ENCODE data around the gene MATCAP1. TPM values are rescaled to one million over a fixed set of nuclear protein-coding genes. Genes with fewer than 3 reads are reported as not detected.

The MATCAP1 gene
- total and polyA plus RNA-seq, 2 of the 13 experiments (the other 11 are each of a cell fraction or from before 2014, with no cell fraction given), result 11.2 to 24.5 TPM

DNA sequence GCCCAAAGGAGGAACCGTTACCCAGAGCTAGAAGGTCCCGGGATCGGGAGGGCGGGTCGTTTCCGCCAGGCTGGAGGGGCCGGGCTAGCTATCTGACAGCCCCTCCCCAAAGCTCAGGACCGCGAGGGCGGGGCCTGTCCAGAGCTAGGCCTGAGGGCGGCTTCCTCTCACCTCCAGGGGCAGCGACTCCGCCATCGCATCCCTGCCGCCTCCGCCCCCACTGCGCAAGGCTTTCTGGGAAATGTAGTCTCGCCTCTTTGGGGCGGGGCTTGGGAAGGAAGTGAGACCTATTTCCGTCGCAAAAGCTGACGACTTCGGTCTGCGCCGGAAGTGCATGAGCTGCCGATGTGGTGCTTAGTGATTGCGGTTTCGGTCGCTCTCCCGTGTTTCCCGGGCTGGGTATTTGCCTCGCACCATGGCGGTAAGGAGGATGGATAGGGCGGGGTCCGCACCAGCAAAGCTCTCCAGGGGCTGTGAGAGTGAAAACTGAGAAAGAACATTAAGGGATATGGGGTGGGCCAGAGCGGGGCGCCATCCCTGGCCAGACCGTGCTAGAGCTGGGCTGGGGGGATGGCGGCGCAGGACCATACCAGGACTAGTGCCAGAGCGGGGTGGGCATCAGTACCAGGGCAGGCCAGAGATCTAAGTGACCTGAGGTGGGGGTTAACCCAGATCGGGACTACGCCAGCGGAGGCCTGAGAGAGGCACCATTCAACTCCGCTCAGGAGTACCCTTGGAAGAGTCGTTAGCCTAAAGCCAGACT, 43.2 kb upstream of the MATCAP1 start, which contains the start of gene TMEM208 (continued):
- TF ChIP-seq, protein P1, sequence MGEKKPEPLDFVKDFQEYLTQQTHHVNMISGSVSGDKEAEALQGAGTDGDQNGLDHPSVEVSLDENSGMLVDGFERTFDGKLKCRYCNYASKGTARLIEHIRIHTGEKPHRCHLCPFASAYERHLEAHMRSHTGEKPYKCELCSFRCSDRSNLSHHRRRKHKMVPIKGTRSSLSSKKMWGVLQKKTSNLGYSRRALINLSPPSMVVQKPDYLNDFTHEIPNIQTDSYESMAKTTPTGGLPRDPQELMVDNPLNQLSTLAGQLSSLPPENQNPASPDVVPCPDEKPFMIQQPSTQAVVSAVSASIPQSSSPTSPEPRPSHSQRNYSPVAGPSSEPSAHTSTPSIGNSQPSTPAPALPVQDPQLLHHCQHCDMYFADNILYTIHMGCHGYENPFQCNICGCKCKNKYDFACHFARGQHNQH (CRISPR knock-in tag; IDR thresholded peaks at IDR 0.05), result peak; percentile 96
- TF ChIP-seq, protein P2, sequence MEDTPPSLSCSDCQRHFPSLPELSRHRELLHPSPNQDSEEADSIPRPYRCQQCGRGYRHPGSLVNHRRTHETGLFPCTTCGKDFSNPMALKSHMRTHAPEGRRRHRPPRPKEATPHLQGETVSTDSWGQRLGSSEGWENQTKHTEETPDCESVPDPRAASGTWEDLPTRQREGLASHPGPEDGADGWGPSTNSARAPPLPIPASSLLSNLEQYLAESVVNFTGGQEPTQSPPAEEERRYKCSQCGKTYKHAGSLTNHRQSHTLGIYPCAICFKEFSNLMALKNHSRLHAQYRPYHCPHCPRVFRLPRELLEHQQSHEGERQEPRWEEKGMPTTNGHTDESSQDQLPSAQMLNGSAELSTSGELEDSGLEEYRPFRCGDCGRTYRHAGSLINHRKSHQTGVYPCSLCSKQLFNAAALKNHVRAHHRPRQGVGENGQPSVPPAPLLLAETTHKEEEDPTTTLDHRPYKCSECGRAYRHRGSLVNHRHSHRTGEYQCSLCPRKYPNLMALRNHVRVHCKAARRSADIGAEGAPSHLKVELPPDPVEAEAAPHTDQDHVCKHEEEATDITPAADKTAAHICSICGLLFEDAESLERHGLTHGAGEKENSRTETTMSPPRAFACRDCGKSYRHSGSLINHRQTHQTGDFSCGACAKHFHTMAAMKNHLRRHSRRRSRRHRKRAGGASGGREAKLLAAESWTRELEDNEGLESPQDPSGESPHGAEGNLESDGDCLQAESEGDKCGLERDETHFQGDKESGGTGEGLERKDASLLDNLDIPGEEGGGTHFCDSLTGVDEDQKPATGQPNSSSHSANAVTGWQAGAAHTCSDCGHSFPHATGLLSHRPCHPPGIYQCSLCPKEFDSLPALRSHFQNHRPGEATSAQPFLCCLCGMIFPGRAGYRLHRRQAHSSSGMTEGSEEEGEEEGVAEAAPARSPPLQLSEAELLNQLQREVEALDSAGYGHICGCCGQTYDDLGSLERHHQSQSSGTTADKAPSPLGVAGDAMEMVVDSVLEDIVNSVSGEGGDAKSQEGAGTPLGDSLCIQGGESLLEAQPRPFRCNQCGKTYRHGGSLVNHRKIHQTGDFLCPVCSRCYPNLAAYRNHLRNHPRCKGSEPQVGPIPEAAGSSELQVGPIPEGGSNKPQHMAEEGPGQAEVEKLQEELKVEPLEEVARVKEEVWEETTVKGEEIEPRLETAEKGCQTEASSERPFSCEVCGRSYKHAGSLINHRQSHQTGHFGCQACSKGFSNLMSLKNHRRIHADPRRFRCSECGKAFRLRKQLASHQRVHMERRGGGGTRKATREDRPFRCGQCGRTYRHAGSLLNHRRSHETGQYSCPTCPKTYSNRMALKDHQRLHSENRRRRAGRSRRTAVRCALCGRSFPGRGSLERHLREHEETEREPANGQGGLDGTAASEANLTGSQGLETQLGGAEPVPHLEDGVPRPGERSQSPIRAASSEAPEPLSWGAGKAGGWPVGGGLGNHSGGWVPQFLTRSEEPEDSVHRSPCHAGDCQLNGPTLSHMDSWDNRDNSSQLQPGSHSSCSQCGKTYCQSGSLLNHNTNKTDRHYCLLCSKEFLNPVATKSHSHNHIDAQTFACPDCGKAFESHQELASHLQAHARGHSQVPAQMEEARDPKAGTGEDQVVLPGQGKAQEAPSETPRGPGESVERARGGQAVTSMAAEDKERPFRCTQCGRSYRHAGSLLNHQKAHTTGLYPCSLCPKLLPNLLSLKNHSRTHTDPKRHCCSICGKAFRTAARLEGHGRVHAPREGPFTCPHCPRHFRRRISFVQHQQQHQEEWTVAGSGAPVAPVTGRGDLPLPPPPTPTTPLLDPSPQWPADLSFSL (CRISPR knock-in tag; IDR thresholded peaks at IDR 0.05), result no peak
- TF ChIP-seq, protein P3, sequence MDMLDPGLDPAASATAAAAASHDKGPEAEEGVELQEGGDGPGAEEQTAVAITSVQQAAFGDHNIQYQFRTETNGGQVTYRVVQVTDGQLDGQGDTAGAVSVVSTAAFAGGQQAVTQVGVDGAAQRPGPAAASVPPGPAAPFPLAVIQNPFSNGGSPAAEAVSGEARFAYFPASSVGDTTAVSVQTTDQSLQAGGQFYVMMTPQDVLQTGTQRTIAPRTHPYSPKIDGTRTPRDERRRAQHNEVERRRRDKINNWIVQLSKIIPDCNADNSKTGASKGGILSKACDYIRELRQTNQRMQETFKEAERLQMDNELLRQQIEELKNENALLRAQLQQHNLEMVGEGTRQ (IDR thresholded peaks at IDR 0.05; ENCODE audit: low read depth, low read length), result no peak
- TF ChIP-seq, protein P3 (CRISPR knock-in tag; IDR thresholded peaks at IDR 0.05; ENCODE audit: borderline replicate concordance), result no peak; the same call in 1 of the 2 replicates
- TF ChIP-seq, protein P4, sequence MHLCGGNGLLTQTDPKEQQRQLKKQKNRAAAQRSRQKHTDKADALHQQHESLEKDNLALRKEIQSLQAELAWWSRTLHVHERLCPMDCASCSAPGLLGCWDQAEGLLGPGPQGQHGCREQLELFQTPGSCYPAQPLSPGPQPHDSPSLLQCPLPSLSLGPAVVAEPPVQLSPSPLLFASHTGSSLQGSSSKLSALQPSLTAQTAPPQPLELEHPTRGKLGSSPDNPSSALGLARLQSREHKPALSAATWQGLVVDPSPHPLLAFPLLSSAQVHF (CRISPR knock-in tag; IDR thresholded peaks at IDR 0.05), result 0 out of 2 replicates have a peak, but pooled peaks have one; percentile 51
- TF ChIP-seq ZNF441 (CRISPR knock-in tag; IDR thresholded peaks at IDR 0.05; ENCODE audit: borderline replicate concordance), result no peak
- TF ChIP-seq, protein P5, sequence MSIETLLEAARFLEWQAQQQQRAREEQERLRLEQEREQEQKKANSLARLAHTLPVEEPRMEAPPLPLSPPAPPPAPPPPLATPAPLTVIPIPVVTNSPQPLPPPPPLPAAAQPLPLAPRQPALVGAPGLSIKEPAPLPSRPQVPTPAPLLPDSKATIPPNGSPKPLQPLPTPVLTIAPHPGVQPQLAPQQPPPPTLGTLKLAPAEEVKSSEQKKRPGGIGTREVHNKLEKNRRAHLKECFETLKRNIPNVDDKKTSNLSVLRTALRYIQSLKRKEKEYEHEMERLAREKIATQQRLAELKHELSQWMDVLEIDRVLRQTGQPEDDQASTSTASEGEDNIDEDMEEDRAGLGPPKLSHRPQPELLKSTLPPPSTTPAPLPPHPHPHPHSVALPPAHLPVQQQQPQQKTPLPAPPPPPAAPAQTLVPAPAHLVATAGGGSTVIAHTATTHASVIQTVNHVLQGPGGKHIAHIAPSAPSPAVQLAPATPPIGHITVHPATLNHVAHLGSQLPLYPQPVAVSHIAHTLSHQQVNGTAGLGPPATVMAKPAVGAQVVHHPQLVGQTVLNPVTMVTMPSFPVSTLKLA (IDR thresholded peaks at IDR 0.05), result peak; percentile 77
- TF ChIP-seq ZNF180 (CRISPR knock-in tag; IDR thresholded peaks at IDR 0.05; ENCODE audit: borderline replicate concordance, low read depth), result no peak
- TF ChIP-seq, protein P6, sequence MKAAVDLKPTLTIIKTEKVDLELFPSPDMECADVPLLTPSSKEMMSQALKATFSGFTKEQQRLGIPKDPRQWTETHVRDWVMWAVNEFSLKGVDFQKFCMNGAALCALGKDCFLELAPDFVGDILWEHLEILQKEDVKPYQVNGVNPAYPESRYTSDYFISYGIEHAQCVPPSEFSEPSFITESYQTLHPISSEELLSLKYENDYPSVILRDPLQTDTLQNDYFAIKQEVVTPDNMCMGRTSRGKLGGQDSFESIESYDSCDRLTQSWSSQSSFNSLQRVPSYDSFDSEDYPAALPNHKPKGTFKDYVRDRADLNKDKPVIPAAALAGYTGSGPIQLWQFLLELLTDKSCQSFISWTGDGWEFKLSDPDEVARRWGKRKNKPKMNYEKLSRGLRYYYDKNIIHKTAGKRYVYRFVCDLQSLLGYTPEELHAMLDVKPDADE (CRISPR knock-in tag; IDR thresholded peaks at IDR 0.05), result peak; percentile 80; the same call in 1 of the 2 replicates

Data from HepG2 (cell line).